Astrocyte (in vitro differentiated cells and primary cell): ENCODE results near the gene STX5.

Experiments used
- CTCF ChIP-seq: IDR thresholded peaks from 2 replicates; pipeline ENCODE4 v1.5.1; 2011; ENCODE audit warnings: low read depth, mild to moderate bottlenecking, inconsistent platforms, low read length, moderate library complexity; ENCODE audit not compliant: insufficient read depth
- EZH2 ChIP-seq: IDR thresholded peaks from 2 replicates; pipeline ENCODE4 v1.6.1; 2012; ENCODE audit warnings: mild to moderate bottlenecking, low read length, inconsistent platforms; ENCODE audit not compliant: insufficient read depth

GRCh38 chr11:62811659-62812058 is 20.2 kb downstream of the STX5 start:
- TF ChIP-seq CTCF: no peak
- TF ChIP-seq EZH2: no peak
